ENCODE measurements around the gene VWA1. TPM values are rescaled to one million over a fixed set of nuclear protein-coding genes. Genes with fewer than 3 reads are reported as not detected.

The VWA1 gene
- total and polyA plus RNA-seq, 10 of the 15 experiments (the other 5 are each of a cell fraction or from before 2014, with no cell fraction given): 0.02 to 1.7 (median 0.32) TPM; not detected in 2

GRCh38 chr1:1403653-1404052 lies 31.8 kb upstream of the VWA1 start:
- Histone ChIP-seq H4K20me1 (ENCODE audit: control insufficient read depth, insufficient read depth) (no peaks in the 10 kb centered on the region; the same call in 1 of the 2 replicates), H3K27me3 (replicated peaks in 1 of 2; ENCODE audit: control insufficient read depth in 2 of 2, insufficient read depth in 2 of 2, low read length in 1 of 2) (no peaks in the 10 kb centered on the region), H3K79me2 (ENCODE audit: control insufficient read depth, insufficient read depth, low read length) (peaks cover 73% of the 10 kb centered on the region), H3K36me3 (ENCODE audit: control insufficient read depth in 2 of 2, insufficient read depth in 2 of 2, low read length in 1 of 2) (peaks cover 11 to 22% of the 10 kb centered on the region in 2 experiments), H3K9me3 (replicated peaks; ENCODE audit: control insufficient read depth, insufficient read depth, low read length) (no peaks in the 10 kb centered on the region), H3K4me1 (ENCODE audit: control insufficient read depth, insufficient read depth, low read length) (peaks cover 24% of the 10 kb centered on the region), H3K4me3 (no peak overlapping the region), H3K27ac (ENCODE audit: control insufficient read depth, insufficient read depth) (no peak overlapping the region), H2AFZ (ENCODE audit: control insufficient read depth, low read depth, low read length) (no peak overlapping the region), H3K4me2 (ENCODE audit: control insufficient read depth, insufficient read depth) (no peak overlapping the region), H3K9ac (ENCODE audit: control insufficient read depth, insufficient read depth, low read length) (no peak overlapping the region)
- no peak for ATAC-seq
- ChIA-PET CTCF (no interaction called here), POLR2A (no interaction called here), SMC1A (ENCODE audit: uncharacterized antibody, unreplicated experiment) (no interaction called here), RAD21 (ENCODE audit: unreplicated experiment) (no interaction called here)
- FAIRE-seq: no peak
- DNase-seq (ENCODE audit: low read depth, low spot score): no peak
- WGBS (ENCODE audit: insufficient coverage, insufficient replicate concordance, low lambda C conversion rate, missing lambda C conversion rate): 98% methylated on average over 7 of the region's 7 CpGs
- in situ Hi-C loops (cut with MboI) (loop anchor here (5.0 kb wide), 1 partner anchor 104 kb away; no protein-coding TSS in a partner anchor), intact Hi-C loops (cut with micrococcal nuclease; ENCODE audit: unreplicated experiment) (no loop called here)
- no TSS peak for BruUV-seq (replicated peaks)
- TF ChIP-seq BCL3 (IDR thresholded peaks at IDR 0.05; ENCODE audit: borderline replicate concordance, insufficient read depth, low read depth, low read length, poor library complexity, severe bottlenecking) (peak; percentile 85), RAD51 (IDR thresholded peaks at IDR 0.05) (no peak), PBX3 (IDR thresholded peaks at IDR 0.05; ENCODE audit: insufficient replicate concordance, low read depth, low read length) (peak; percentile 41)
